SK-N-SH treated with all-trans-retinoic acid at 6 μM for 48 hours (cell line): Measurements from ENCODE around the gene PHETA1.

Source experiments
- ARNTL ChIP-seq: fragments of 450-650 bp; formaldehyde crosslinking; IDR thresholded peaks from 2 replicates; pipeline ENCODE4 v1.5.0; 2020; ENCODE audit warnings: low read depth, mild to moderate bottlenecking, moderate library complexity, borderline replicate concordance
- BACH2 ChIP-seq: fragments of 250-450 bp; sonication (Bioruptor Pico); IDR thresholded peaks from 2 replicates; pipeline ENCODE4 v1.9.0; 2021; ENCODE audit warnings: mild to moderate bottlenecking, borderline replicate concordance
- ESRRG ChIP-seq: fragments of 250-450 bp; sonication (Bioruptor Pico); IDR thresholded peaks from 2 replicates; pipeline ENCODE4 v1.6.1; 2021; ENCODE audit warnings: mild to moderate bottlenecking
- GLIS3 ChIP-seq: fragments of 250-450 bp; sonication (Bioruptor Pico); IDR thresholded peaks from 2 replicates; pipeline ENCODE4 v1.5.0; 2020; ENCODE audit warnings: mild to moderate bottlenecking, moderate library complexity
- ISL1 ChIP-seq: fragments of 250-450 bp; sonication (Bioruptor Pico); IDR thresholded peaks from 2 replicates; pipeline ENCODE4 v2.1.2; 2022; ENCODE audit warnings: mild to moderate bottlenecking, moderate library complexity
- PATZ1 ChIP-seq: fragments of 250-450 bp; sonication (Bioruptor Pico); IDR thresholded peaks from 2 replicates; pipeline ENCODE4 v1.8.0; 2020; ENCODE audit warnings: mild to moderate bottlenecking, moderate library complexity, borderline replicate concordance
- RARB ChIP-seq: fragments of 250-450 bp; sonication (Bioruptor Pico); IDR thresholded peaks from 2 replicates; pipeline ENCODE4 v1.8.0; 2021; ENCODE audit warnings: mild to moderate bottlenecking, moderate library complexity
- SNAI2 ChIP-seq: fragments of 250-450 bp; sonication (Bioruptor Pico); IDR thresholded peaks from 2 replicates; pipeline ENCODE4 v1.5.0; 2020; ENCODE audit warnings: mild to moderate bottlenecking, moderate library complexity
- TCF4 ChIP-seq: fragments of 250-450 bp; sonication (Bioruptor Pico); IDR thresholded peaks from 2 replicates; pipeline ENCODE4 v1.8.0; 2021; ENCODE audit warnings: mild to moderate bottlenecking, moderate library complexity, borderline replicate concordance
- ZFP3 ChIP-seq: fragments of 250-450 bp; sonication (Bioruptor Pico); IDR thresholded peaks from 2 replicates; pipeline ENCODE4 v1.5.0; 2020; ENCODE audit warnings: mild to moderate bottlenecking, moderate library complexity
- ZFP30 ChIP-seq: fragments of 450-650 bp; formaldehyde crosslinking; IDR thresholded peaks from 2 replicates; pipeline ENCODE4 v1.5.0; 2022; ENCODE audit warnings: mild to moderate bottlenecking, moderate library complexity
- ZNF565 ChIP-seq: fragments of 450-650 bp; formaldehyde crosslinking; conservative IDR thresholded peaks from 2 replicates; pipeline ENCODE4 v1.5.0; 2020; ENCODE audit warnings: low read depth, mild to moderate bottlenecking, moderate library complexity
- ZNF8 ChIP-seq: fragments of 450-650 bp; formaldehyde crosslinking; IDR thresholded peaks from 2 replicates; pipeline ENCODE4 v1.5.0; 2020; ENCODE audit warnings: mild to moderate bottlenecking, moderate library complexity
- TF ChIP-seq, protein P1 (sequence below): fragments of 250-450 bp; sonication (Bioruptor Pico); IDR thresholded peaks from 2 replicates; pipeline ENCODE4 v1.5.0; 2020; ENCODE audit warnings: mild to moderate bottlenecking, moderate library complexity

DNA sequence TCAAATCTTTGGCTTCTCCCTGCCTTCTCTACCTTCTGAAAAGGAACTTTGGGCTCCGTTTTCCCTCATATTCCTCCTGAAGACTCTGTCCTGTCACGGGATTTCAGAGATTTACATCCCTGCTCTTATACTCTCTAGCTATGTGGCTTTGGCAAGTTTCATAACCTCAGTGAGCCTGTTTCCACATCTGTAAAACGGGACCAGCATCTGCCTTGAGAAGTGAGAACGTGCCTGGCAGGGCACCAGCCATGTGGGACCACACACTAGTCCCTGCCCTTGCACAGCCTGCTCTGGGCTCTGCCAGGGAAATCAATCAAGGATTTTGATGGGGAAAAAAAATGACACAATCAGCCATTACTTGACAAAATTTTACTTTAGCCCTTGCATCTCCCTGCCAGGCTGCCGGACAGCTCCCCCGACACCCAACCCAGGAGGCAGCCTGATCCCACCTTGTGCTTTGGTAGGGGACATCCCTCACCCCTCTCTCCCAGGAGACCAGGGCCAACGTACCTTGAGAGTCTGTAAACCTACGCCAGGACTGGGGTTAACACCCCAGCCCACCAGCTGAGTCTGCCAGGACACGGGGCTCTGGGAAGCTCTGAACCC lies 8.5 kb downstream of the PHETA1 start:
- no peak for TF ChIP-seq ZFP3
- TF ChIP-seq PATZ1, result no peak
- no peak for TF ChIP-seq ESRRG (CRISPR knock-in tag)
- no peak for TF ChIP-seq ARNTL (CRISPR knock-in tag)
- no peak for TF ChIP-seq ISL1 (CRISPR knock-in tag)
- TF ChIP-seq SNAI2 (CRISPR knock-in tag), result no peak
- TF ChIP-seq RARB, result no peak
- TF ChIP-seq GLIS3 (CRISPR knock-in tag), result no peak
- no peak for TF ChIP-seq ZNF8 (CRISPR knock-in tag)
- TF ChIP-seq, protein P1, sequence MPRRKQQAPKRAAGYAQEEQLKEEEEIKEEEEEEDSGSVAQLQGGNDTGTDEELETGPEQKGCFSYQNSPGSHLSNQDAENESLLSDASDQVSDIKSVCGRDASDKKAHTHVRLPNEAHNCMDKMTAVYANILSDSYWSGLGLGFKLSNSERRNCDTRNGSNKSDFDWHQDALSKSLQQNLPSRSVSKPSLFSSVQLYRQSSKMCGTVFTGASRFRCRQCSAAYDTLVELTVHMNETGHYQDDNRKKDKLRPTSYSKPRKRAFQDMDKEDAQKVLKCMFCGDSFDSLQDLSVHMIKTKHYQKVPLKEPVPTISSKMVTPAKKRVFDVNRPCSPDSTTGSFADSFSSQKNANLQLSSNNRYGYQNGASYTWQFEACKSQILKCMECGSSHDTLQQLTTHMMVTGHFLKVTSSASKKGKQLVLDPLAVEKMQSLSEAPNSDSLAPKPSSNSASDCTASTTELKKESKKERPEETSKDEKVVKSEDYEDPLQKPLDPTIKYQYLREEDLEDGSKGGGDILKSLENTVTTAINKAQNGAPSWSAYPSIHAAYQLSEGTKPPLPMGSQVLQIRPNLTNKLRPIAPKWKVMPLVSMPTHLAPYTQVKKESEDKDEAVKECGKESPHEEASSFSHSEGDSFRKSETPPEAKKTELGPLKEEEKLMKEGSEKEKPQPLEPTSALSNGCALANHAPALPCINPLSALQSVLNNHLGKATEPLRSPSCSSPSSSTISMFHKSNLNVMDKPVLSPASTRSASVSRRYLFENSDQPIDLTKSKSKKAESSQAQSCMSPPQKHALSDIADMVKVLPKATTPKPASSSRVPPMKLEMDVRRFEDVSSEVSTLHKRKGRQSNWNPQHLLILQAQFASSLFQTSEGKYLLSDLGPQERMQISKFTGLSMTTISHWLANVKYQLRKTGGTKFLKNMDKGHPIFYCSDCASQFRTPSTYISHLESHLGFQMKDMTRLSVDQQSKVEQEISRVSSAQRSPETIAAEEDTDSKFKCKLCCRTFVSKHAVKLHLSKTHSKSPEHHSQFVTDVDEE (CRISPR knock-in tag), result no peak
- TF ChIP-seq TCF4 (CRISPR knock-in tag), result no peak
- TF ChIP-seq ZNF565 (CRISPR knock-in tag), result no peak
- no peak for TF ChIP-seq ZFP30 (CRISPR knock-in tag)
- no peak for TF ChIP-seq BACH2
